Hepatocyte (in vitro differentiated cells): ENCODE results near the gene CRTAC1. TPM values are rescaled to one million over a fixed set of nuclear protein-coding genes. Genes with fewer than 3 reads are reported as not detected.

Experiments
- DNase-seq: peaks from one replicate; pipeline ENCODE4 v3.0.0-alpha.2; 2016; ENCODE audit warnings: low spot score
- H2AFZ ChIP-seq: fragments of 200-600 bp; sonication (generic); 2 replicates; pipeline ENCODE4 v1.6.0; 2016; ENCODE audit warnings: antibody characterized with exemption, mild to moderate bottlenecking
- H3K27ac ChIP-seq: fragments of 200-600 bp; sonication (generic); 2 replicates; pipeline ENCODE4 v1.5.1; 2016; ENCODE audit warnings: mild to moderate bottlenecking
- H3K27me3 ChIP-seq: fragments of 200-600 bp; sonication (generic); 2 replicates; pipeline ENCODE4 v1.6.1; 2016
- H3K36me3 ChIP-seq: fragments of 200-600 bp; sonication (generic); replicated peaks from 2 replicates; pipeline ENCODE4 v1.5.1; 2016; ENCODE audit warnings: low read depth; ENCODE audit not compliant: insufficient read depth
- H3K4me1 ChIP-seq: fragments of 200-600 bp; sonication (generic); 2 replicates; pipeline ENCODE4 v1.5.1; 2016; ENCODE audit warnings: mild to moderate bottlenecking, moderate library complexity; ENCODE audit not compliant: insufficient read depth
- H3K4me2 ChIP-seq: fragments of 200-600 bp; sonication (generic); 2 replicates; pipeline ENCODE4 v1.6.0; 2016
- H3K4me3 ChIP-seq: fragments of 200-600 bp; sonication (generic); 2 replicates; pipeline ENCODE4 v1.5.1; 2016; ENCODE audit warnings: mild to moderate bottlenecking
- H3K79me2 ChIP-seq: fragments of 200-600 bp; sonication (generic); 2 replicates; pipeline ENCODE4 v1.6.0; 2017; ENCODE audit warnings: mild to moderate bottlenecking
- H3K9me2 ChIP-seq: fragments of 200-600 bp; sonication (generic); replicated peaks from 2 replicates; pipeline ENCODE4 v1.6.0; 2017; ENCODE audit warnings: mild to moderate bottlenecking; ENCODE audit not compliant: insufficient read depth
- H3K9me3 ChIP-seq: fragments of 200-600 bp; sonication (generic); 2 replicates; pipeline ENCODE4 v1.5.1; 2016; ENCODE audit warnings: low read depth, mild to moderate bottlenecking
- H4K20me1 ChIP-seq: fragments of 200-600 bp; sonication (generic); 2 replicates; pipeline ENCODE4 v1.6.0; 2016; ENCODE audit warnings: mild to moderate bottlenecking; ENCODE audit not compliant: insufficient read depth, poor library complexity, severe bottlenecking
- CTCF ChIP-seq: fragments of 200-600 bp; sonication (generic); IDR thresholded peaks from 2 replicates; pipeline ENCODE4 v1.5.1; 2016; ENCODE audit warnings: antibody characterized with exemption, mild to moderate bottlenecking; ENCODE audit not compliant: poor library complexity
- EZH2 ChIP-seq: fragments of 200-600 bp; sonication (generic); IDR thresholded peaks from 2 replicates; pipeline ENCODE4 v1.6.1; 2016; ENCODE audit warnings: antibody characterized with exemption, mild to moderate bottlenecking, borderline replicate concordance
- EZH2phosphoT487 ChIP-seq: fragments of 200-600 bp; sonication (generic); IDR thresholded peaks from one replicate; pipeline ENCODE4 v1.6.1; 2018; ENCODE audit warnings: antibody characterized with exemption, mild to moderate bottlenecking, low read depth, moderate library complexity; ENCODE audit not compliant: unreplicated experiment, severe bottlenecking
- WGBS: methylation state at CpG from one replicate; pipeline ENCODE4 v1.1.6; 2016; ENCODE audit warnings: low lambda C conversion rate; ENCODE audit errors: missing lambda C conversion rate; 5-methylcytosine and 5-hydroxymethylcytosine counted together
- polyA plus RNA-seq: library from polyadenylated mRNA; unstranded; fragments of >200 nt; fragmentation: Nextera tagmentation; extraction: Ambion mirVana; gene quantifications from 2 replicates; pipeline ENCODE4 v1.2.1, GENCODE V29; 2016
- total RNA-seq: library from RNA; depleted of rRNA; stranded (reverse); fragments of >200 nt; gene quantifications from 2 replicates; pipeline ENCODE4 v1.2.3, GENCODE V29; 2014

CRTAC1 gene
- total and polyA plus RNA-seq, 2 experiments from 2014 or later = 0.47 to 0.76 TPM

- Histone ChIP-seq H3K9me3 (no peaks in the 10 kb centered on the region), H3K36me3 (no peaks in the 10 kb centered on the region), H3K27ac (no peak overlapping the region), H4K20me1 (peaks cover under 1% of the 10 kb centered on the region), H3K4me2 (no peak overlapping the region), H3K4me1 (no peaks in the 10 kb centered on the region), H3K79me2 (no peaks in the 10 kb centered on the region), H3K9me2 (no peaks in the 10 kb centered on the region), H2AFZ (no peak overlapping the region), H3K4me3 (no peak overlapping the region), H3K27me3 (peaks cover under 1% of the 10 kb centered on the region)
- DNase-seq = no peak
- 85% methylated on average over 11 of the region's 11 CpGs for WGBS
- TF ChIP-seq CTCF = no peak
- TF ChIP-seq EZH2 = no peak
- no peak for TF ChIP-seq EZH2phosphoT487
Observed at GRCh38 chr10:98000346-98000745, 30.1 kb downstream of the CRTAC1 start.

- Histone ChIP-seq H4K20me1 (no peaks in the 10 kb centered on the region), H3K4me1 (no peaks in the 10 kb centered on the region), H3K36me3 (no peaks in the 10 kb centered on the region), H3K4me3 (no peak overlapping the region), H3K4me2 (no peak overlapping the region), H3K79me2 (no peaks in the 10 kb centered on the region), H3K9me3 (no peaks in the 10 kb centered on the region), H3K9me2 (no peaks in the 10 kb centered on the region), H3K27ac (no peak overlapping the region), H3K27me3 (peaks cover 4% of the 10 kb centered on the region), H2AFZ (no peak overlapping the region)
- 80% methylated on average over 2 of the region's 2 CpGs for WGBS
- DNase-seq = no peak
- TF ChIP-seq CTCF = no peak
- TF ChIP-seq EZH2 = no peak
- TF ChIP-seq EZH2phosphoT487 = no peak
Observed at GRCh38 chr10:97999923-98000248, 30.5 kb downstream of the CRTAC1 start.

- Histone ChIP-seq H3K27ac (no peak overlapping the region), H3K4me1 (no peaks in the 10 kb centered on the region), H2AFZ (no peak overlapping the region), H3K27me3 (peaks cover 5% of the 10 kb centered on the region), H3K79me2 (no peaks in the 10 kb centered on the region), H4K20me1 (no peaks in the 10 kb centered on the region), H3K4me3 (no peak overlapping the region), H3K9me3 (no peaks in the 10 kb centered on the region), H3K4me2 (no peak overlapping the region), H3K9me2 (no peaks in the 10 kb centered on the region), H3K36me3 (no peaks in the 10 kb centered on the region)
- TF ChIP-seq EZH2phosphoT487 (no peak), EZH2 (no peak), CTCF (no peak)
- no peak for DNase-seq
- 66% methylated on average over 10 of the region's 10 CpGs for WGBS
Observed at GRCh38 chr10:97999066-97999922, 31.1 kb downstream of the CRTAC1 start.
